Subcutaneous adipose tissue (tissue), 4 donors: Measurements from ENCODE around the gene SCMH1. TPM values are rescaled to one million over a fixed set of nuclear protein-coding genes. Genes with fewer than 3 reads are reported as not detected.

ENCODE experiments used
- total RNA-seq, 4 donors: library from RNA; depleted of rRNA; stranded (reverse); fragments of >200 nt; gene quantifications; one replicate each; pipeline ENCODE4 v1.1.0, GENCODE V29; 2016
- TF ChIP-seq, protein P1 (sequence below): fragments of 450-650 bp; IDR thresholded peaks from one replicate; pipeline ENCODE4 v1.5.1; 2016; ENCODE audit warnings: low read depth, mild to moderate bottlenecking, control low read depth, antibody characterized with exemption, moderate library complexity

Gene SCMH1
- total RNA-seq, 4 donors from 2014 or later, result 27.7 to 47.3 (median 46.1) TPM

DNA sequence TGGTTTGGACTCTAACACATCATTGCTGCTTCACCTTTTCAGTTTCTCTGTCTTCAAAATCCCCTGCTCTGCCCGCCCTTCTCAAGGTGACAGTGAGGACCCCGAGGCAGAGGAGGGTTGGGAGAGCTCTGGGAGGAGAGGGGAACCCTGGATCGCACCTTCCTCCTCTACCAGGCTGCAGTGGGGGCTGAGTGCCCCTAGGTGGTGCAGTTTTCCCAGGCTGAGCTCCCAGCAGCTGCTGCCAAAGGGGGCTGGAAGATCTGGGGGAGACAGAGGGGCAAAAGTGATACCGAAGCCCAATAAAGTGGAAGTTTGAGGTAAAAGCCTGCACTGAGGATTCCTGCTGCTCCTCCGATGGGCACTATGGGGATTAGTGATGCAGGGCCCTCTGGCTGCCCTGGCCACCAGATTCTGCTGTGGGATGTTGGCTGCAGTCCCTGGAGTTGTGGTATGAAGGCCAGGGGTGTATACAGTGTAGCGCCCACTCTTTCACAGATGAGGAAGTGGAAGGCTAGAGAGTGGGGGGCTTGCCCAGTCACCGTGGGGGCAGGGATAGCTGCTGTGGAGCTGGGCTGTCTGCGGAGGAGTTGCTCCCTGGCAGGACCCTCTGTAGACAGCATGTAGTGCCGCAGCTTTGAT is 40.7 kb upstream of the SCMH1 start:
- TF ChIP-seq, protein P1, sequence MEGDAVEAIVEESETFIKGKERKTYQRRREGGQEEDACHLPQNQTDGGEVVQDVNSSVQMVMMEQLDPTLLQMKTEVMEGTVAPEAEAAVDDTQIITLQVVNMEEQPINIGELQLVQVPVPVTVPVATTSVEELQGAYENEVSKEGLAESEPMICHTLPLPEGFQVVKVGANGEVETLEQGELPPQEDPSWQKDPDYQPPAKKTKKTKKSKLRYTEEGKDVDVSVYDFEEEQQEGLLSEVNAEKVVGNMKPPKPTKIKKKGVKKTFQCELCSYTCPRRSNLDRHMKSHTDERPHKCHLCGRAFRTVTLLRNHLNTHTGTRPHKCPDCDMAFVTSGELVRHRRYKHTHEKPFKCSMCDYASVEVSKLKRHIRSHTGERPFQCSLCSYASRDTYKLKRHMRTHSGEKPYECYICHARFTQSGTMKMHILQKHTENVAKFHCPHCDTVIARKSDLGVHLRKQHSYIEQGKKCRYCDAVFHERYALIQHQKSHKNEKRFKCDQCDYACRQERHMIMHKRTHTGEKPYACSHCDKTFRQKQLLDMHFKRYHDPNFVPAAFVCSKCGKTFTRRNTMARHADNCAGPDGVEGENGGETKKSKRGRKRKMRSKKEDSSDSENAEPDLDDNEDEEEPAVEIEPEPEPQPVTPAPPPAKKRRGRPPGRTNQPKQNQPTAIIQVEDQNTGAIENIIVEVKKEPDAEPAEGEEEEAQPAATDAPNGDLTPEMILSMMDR, result no peak

DNA sequence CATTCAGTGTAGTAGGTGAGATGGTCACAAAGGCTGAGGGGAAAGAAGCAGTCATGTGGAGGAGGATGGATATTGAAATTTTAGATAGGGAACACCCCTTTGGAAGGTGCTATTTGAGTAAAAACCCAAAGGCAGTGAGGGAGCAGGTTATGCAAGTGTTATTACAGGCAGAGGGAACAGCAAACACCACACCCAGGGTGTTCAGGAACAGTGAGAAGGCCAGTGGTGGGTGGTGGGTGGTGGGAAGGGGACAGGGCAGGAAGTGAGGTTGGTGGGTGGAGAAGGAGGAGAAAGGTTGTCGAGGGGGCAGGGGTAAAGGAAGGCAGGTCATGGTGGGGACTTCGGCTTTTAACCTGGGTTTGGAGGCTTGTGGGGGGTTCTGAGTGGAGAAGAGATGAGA is 39.2 kb upstream of the SCMH1 start:
- TF ChIP-seq, protein P1, result no peak

DNA sequence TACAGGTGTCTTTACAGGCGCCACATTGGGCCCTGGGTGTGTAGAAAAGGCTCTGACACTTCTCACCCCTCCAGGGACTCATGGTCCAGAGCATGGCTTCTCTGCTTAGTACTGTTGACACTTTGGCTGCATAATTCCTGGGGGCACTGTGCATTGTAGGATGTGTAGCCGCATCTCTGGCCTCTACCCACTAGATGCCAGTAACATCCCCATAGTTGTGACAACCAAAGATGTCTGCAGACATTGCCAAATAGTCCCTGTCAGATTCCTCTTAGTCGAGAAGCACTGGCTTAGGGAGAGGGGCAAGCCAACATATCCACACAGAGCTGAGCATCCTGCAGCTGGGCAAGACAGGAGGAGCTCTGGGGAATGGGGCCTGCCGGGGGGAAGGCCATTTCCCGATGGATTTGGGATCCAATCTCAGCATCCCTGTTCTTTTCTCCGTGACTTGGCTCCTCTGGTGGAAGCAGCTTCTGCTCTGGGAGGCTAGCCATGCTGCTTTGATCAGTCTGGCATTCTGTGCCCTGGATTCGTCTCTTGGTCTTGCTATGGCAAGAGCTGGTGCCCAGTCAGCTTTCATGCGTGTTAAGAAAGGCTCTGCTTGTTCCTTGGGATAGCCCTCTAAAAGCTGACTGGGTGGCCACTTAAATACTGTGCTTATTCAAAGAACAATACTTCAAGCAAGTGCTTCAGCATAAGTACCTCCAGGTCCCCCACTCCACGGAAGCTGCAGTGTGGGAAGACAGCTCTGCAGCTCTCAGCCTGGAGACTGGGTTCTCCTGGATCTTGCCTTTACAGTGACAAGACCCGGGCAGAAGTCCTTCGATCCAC is 38.3 kb upstream of the SCMH1 start:
- TF ChIP-seq, protein P1, result no peak

DNA sequence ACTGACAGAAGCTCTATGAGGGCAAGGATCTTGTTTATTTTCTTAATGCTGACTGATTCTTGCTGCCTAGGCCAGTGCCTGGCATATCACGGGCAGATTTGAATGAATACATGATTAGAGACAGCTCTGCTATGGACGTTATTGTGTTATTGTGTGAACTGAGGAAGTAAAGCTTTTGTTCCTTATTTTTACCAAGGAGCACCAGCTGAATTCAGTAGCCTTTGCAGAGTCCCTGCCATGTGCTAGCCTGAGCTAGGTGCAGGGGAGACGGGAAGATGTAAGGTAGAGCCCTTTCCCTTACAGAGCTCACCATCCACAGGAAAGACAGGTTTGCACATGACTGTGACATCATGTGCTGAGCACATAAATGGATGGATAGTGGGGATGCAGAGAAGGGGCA is 36.0 kb upstream of the SCMH1 start:
- TF ChIP-seq, protein P1, result no peak

DNA sequence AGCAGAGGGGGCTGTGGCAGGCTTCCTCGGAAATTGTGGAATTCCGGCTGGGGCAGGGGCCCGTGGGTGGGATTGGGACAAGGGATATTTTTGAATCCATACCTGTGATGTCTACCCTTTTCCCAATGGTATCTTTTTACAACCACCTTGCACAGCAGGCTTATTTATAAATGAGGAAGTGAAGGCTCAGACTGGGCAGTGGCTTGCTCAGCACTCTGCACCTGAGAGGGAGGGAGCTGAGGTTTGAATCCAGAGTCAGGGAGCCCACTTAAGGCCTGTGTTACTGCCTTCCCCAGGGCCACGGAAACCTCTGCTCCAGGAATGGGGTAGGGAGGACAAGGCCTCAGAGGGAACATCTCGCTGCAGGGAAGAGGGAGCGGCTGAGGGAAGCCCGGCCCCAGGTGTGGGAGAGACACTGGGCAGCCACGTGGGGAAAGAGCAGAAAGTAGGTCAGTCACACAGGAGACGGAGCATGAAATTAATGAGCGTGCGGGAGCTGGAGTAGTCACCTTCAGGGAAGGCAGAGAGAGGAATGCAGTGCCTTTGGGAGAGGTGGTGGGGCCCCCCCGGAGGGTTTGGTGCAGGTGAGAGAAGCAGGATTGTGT is 35.4 kb upstream of the SCMH1 start:
- TF ChIP-seq, protein P1, result no peak

DNA sequence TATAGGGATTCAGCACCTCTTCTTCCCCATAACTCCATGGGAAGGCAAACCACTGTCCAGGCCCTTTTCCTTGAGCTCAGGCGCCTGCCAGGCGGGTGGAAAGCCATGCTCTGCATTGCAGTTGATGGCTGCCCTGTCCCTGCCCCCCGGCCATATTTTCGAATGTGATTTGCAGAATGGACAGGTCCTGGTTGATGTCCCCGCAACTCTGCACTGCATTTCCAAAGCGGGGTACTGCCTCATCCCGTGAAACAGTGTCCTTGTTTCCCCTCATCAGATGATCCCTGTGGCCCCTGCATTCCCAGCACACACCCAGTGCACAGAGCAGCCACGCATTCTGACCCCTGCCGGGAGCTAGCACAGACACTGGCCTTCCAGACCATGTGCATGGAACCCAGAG is 33.7 kb upstream of the SCMH1 start:
- TF ChIP-seq, protein P1, result no peak

DNA sequence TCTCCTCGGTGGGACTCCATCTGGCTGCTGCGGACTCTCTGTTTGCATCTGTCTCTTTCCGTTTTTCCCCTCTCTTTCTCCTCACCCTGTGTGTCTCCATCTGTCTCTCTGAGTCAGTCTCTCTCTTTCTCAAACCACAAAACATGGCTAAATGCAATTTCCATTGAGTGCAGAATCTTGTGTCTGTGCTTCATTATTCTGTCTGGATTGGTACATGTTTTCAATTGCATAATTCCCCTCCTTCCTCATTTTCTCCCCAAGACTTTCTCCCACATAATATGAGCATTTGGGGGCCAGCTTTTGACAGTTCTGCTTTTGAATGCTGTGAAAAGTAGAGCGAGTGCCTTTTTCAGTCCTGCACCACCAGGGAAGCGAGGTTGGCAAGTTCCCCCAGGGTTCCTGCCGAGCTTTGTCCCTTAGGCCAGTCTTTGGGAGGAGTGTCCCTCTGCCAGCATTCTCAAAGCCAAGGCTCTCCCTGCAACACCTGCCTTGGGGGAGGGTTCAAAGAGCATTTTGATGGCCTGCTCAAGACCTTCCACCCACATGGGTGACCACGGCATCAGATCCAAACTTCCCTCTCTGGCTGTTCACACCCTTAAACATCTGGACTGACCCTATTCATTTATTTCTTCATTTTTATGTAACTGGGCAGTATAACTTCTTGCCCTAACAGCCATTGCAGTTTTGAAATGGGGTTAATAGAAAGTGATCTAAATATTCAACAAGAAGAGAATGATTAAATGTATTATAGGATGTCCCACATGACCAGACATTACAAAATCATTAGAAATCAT is 32.8 kb upstream of the SCMH1 start:
- TF ChIP-seq, protein P1, result no peak
